ENCODE data around the gene CPSF2. TPM values are rescaled to one million over a fixed set of nuclear protein-coding genes. Genes with fewer than 3 reads are reported as not detected.

CPSF2 gene
- total RNA-seq, 1 experiment from 2014 or later = 129 TPM

- H3K4me1 ChIP-seq (ENCODE audit: insufficient read depth, low read length, poor library complexity, severe bottlenecking) = no peaks in the 10 kb centered on the region
- no peak overlapping the region for H3K4me3 ChIP-seq (ENCODE audit: low read depth, low read length, poor library complexity, severe bottlenecking)
- ChIA-PET CTCF (interaction anchor here (0.5 to 0.9 kb wide), 2 partner anchors 29 to 457 kb away, joined by 4 to 7 read pairs; partner anchors contain the start of gene ATXN3), POLR2A (ENCODE audit: low non-redundant PET) (interaction anchor here (0.6 kb wide), 1 partner anchor 18 kb away, joined by 3 read pairs; no protein-coding TSS in a partner anchor)
- no TSS peak for BruUV-seq (replicated peaks)
- TF ChIP-seq, protein P1, sequence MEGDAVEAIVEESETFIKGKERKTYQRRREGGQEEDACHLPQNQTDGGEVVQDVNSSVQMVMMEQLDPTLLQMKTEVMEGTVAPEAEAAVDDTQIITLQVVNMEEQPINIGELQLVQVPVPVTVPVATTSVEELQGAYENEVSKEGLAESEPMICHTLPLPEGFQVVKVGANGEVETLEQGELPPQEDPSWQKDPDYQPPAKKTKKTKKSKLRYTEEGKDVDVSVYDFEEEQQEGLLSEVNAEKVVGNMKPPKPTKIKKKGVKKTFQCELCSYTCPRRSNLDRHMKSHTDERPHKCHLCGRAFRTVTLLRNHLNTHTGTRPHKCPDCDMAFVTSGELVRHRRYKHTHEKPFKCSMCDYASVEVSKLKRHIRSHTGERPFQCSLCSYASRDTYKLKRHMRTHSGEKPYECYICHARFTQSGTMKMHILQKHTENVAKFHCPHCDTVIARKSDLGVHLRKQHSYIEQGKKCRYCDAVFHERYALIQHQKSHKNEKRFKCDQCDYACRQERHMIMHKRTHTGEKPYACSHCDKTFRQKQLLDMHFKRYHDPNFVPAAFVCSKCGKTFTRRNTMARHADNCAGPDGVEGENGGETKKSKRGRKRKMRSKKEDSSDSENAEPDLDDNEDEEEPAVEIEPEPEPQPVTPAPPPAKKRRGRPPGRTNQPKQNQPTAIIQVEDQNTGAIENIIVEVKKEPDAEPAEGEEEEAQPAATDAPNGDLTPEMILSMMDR (conservative IDR thresholded peaks at IDR 0.05; ENCODE audit: low read depth, low read length) = peak; percentile 57
- TF ChIP-seq EZH2 (IDR thresholded peaks at IDR 0.05; ENCODE audit: borderline replicate concordance, low read depth, low read length, poor library complexity, severe bottlenecking) = no peak
- H3K27ac ChIP-seq (ENCODE audit: low read depth, low read length, poor library complexity, severe bottlenecking) = no peak overlapping the region
- intact Hi-C loops (cut with micrococcal nuclease; ENCODE audit: unreplicated experiment) = loop anchor here (5.0 kb wide), 1 partner anchor 547 kb away; no protein-coding TSS in a partner anchor
- H3K9me3 ChIP-seq (ENCODE audit: low read depth, low read length, poor library complexity, severe bottlenecking) = no peaks in the 10 kb centered on the region
- peaks cover 78% of the 10 kb centered on the region for H3K36me3 ChIP-seq (ENCODE audit: insufficient read depth, low read length, poor library complexity, severe bottlenecking)
- peak; percentile 26 for DNase-seq (ENCODE audit: low spot score)
- no peaks in the 10 kb centered on the region for H3K27me3 ChIP-seq (replicated peaks; ENCODE audit: insufficient read depth, low read depth, low read length, poor library complexity)
Measured at GRCh38 chr14:92135269-92135668, 13.5 kb downstream of the CPSF2 start.

DNA sequence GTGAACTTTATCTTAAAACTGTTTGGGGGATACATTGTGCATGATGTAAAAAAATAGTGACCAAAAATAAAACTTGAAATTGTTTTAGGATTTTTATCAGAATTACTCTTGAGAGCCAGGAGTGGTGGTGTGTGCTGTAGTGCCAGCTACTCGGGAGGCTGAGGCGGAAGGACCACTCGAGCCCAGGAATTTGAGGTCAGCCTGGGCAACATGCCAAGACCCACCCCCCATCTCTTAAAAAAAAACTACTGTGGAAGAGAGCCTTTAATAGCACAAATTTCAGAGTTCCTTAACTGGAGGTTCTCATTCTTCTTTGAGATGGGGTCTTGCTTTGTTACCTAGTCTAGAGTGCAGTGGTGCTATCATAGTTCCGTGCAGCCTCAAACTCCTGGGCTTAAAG, 21.5 kb downstream of the CPSF2 start:
- H3K9me3 ChIP-seq (ENCODE audit: low read depth, low read length, poor library complexity, severe bottlenecking) = no peaks in the 10 kb centered on the region
- TF ChIP-seq EZH2 (IDR thresholded peaks at IDR 0.05; ENCODE audit: borderline replicate concordance, low read depth, low read length, poor library complexity, severe bottlenecking) = no peak
- TF ChIP-seq, protein P1 (conservative IDR thresholded peaks at IDR 0.05; ENCODE audit: low read depth, low read length) = no peak
- H3K27ac ChIP-seq (ENCODE audit: low read depth, low read length, poor library complexity, severe bottlenecking) = no peak overlapping the region
- no peaks in the 10 kb centered on the region for H3K4me1 ChIP-seq (ENCODE audit: insufficient read depth, low read length, poor library complexity, severe bottlenecking)
- CTCF ChIA-PET = no interaction called here
- H3K36me3 ChIP-seq (ENCODE audit: insufficient read depth, low read length, poor library complexity, severe bottlenecking) = peaks cover 81% of the 10 kb centered on the region
- no peak for DNase-seq (ENCODE audit: low spot score)
- POLR2A ChIA-PET (ENCODE audit: low non-redundant PET) = no interaction called here
- H3K27me3 ChIP-seq (replicated peaks; ENCODE audit: insufficient read depth, low read depth, low read length, poor library complexity) = no peaks in the 10 kb centered on the region
- no TSS peak for BruUV-seq (replicated peaks)
- no peak overlapping the region for H3K4me3 ChIP-seq (ENCODE audit: low read depth, low read length, poor library complexity, severe bottlenecking)
- intact Hi-C loops (cut with micrococcal nuclease; ENCODE audit: unreplicated experiment) = no loop called here

DNA sequence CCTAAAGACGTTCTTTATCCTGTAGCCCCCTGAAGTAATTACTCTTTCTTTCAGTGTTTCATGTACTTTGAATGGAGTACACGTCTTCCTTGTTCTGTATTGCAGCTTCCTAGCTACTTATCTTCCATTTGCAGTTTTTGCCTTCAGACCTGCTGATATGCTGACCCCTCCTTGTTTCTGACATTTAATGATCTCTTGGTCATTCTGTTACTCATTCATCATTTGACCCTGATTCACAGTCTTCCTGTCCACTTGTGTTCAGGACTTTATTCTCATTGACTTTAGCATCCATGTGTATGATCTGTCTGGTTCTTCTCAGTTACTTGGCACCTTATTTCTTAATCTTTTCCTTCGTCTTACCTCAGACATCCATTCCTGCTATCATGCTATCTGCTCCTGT, 22.2 kb downstream of the CPSF2 start:
- intact Hi-C loops (cut with micrococcal nuclease; ENCODE audit: unreplicated experiment) = no loop called here
- peaks cover 79% of the 10 kb centered on the region for H3K36me3 ChIP-seq (ENCODE audit: insufficient read depth, low read length, poor library complexity, severe bottlenecking)

More for the DNA sequence above, 22.2 kb downstream of the CPSF2 start:
- Histone ChIP-seq H3K4me3 (ENCODE audit: low read depth, low read length, poor library complexity, severe bottlenecking) (no peak overlapping the region), H3K9me3 (ENCODE audit: low read depth, low read length, poor library complexity, severe bottlenecking) (no peaks in the 10 kb centered on the region), H3K27ac (ENCODE audit: low read depth, low read length, poor library complexity, severe bottlenecking) (no peak overlapping the region), H3K4me1 (ENCODE audit: insufficient read depth, low read length, poor library complexity, severe bottlenecking) (no peaks in the 10 kb centered on the region), H3K27me3 (replicated peaks; ENCODE audit: insufficient read depth, low read depth, low read length, poor library complexity) (no peaks in the 10 kb centered on the region)
- DNase-seq (ENCODE audit: low spot score) = no peak
- TF ChIP-seq EZH2 (IDR thresholded peaks at IDR 0.05; ENCODE audit: borderline replicate concordance, low read depth, low read length, poor library complexity, severe bottlenecking) = no peak
- TF ChIP-seq, protein P1 (conservative IDR thresholded peaks at IDR 0.05; ENCODE audit: low read depth, low read length) = no peak
- BruUV-seq (replicated peaks) = no TSS peak
- POLR2A ChIA-PET (ENCODE audit: low non-redundant PET) = no interaction called here
- CTCF ChIA-PET = no interaction called here
